ENCODE data around the gene CPEB1. TPM values are rescaled to one million over a fixed set of nuclear protein-coding genes. Genes with fewer than 3 reads are reported as not detected.
"Not testable (repeated sequence)": the region's sequence is repeated elsewhere in the genome, so short reads cannot be mapped to it uniquely, and the experiment has no call there.

Gene CPEB1
- total RNA-seq, 1 experiment from 2014 or later: 1.0 TPM

- not testable (repeated sequence) for H3T11ph ChIP-seq (ENCODE audit: low read length); H3K27ac ChIP-seq (ENCODE audit: insufficient read length, low read depth, low read length); H3K4me3 Mint-ChIP-seq; DNase-seq; H3K27me3 ChIP-seq (ENCODE audit: insufficient read depth, low read length); H4K20me1 ChIP-seq (ENCODE audit: control insufficient read depth, insufficient read depth, insufficient read length); H3K56ac ChIP-seq (ENCODE audit: insufficient read length, low read depth, low read length); H3K14ac ChIP-seq (ENCODE audit: insufficient read depth, low read length); H4K8ac ChIP-seq (replicated peaks; ENCODE audit: insufficient read length, low read depth, low read length); H3K79me1 ChIP-seq (ENCODE audit: insufficient read depth, low read depth, low read length, poor library complexity, severe bottlenecking); H2AK5ac ChIP-seq (ENCODE audit: insufficient read length, low read length); H2BK120ac ChIP-seq (ENCODE audit: low read depth, low read length, poor library complexity, severe bottlenecking); H2BK12ac ChIP-seq (ENCODE audit: insufficient read length, low read depth, low read length); H2BK15ac ChIP-seq (ENCODE audit: low read depth, low read length); H3K23ac ChIP-seq (ENCODE audit: insufficient read length, low read depth, low read length); H3K27ac Mint-ChIP-seq; H3K9me3 ChIP-seq (ENCODE audit: control insufficient read depth, low read depth, low read length); H2BK20ac ChIP-seq (ENCODE audit: low read depth, low read length, poor library complexity, severe bottlenecking); H3K79me2 ChIP-seq (ENCODE audit: insufficient read depth, low read length); H4K91ac ChIP-seq (ENCODE audit: insufficient read length, low read depth, low read length); H3K9ac ChIP-seq (ENCODE audit: extremely low read depth, insufficient read length, low read length); H3K4ac ChIP-seq (ENCODE audit: low read depth, low read length); H2AFZ ChIP-seq (ENCODE audit: low read length); H3K4me1 ChIP-seq (ENCODE audit: insufficient read depth, low read length); H3K9me3 Mint-ChIP-seq; H4K5ac ChIP-seq (ENCODE audit: insufficient read length, low read depth, low read length); H3K4me2 ChIP-seq (ENCODE audit: insufficient read depth, insufficient read length, low read length); H3K23me2 ChIP-seq (ENCODE audit: insufficient read length, low read depth, low read length, poor library complexity, severe bottlenecking); H3K18ac ChIP-seq (ENCODE audit: insufficient read length, low read depth, low read length); H2BK5ac ChIP-seq (ENCODE audit: insufficient read length, low read length); H3K27me3 Mint-ChIP-seq (ENCODE audit: low read depth)
- peaks cover 49 to 71% (median 55%) of the 10 kb centered on the region in 3 experiments for H3K36me3 Mint-ChIP-seq (ENCODE audit: insufficient read depth in 1 of 3, low read depth in 3 of 3)
- H3K4me1 Mint-ChIP-seq: peaks cover 24 to 27% of the 10 kb centered on the region in 2 experiments
- no CpG with 5 or more reads among the region's 3 CpGs for WGBS (ENCODE audit: extremely low coverage, insufficient read length, low lambda C conversion rate)
Measured at GRCh38 chr15:82534457-82534861, 112.7 kb downstream of the CPEB1 start.

Measured in H9 (cell line).